Right lobe of liver (tissue), 4 donors: ENCODE results near the gene TOB1.

ENCODE experiments used
- CTCF ChIP-seq, 4 donors: fragments of 200-600 bp in 3 of 4; fragments of 450-650 bp in 1 of 4; IDR thresholded peaks; one replicate each; pipeline versions ENCODE4 v1.5.1 to v1.8.0; 2016 to 2022; ENCODE audit warnings: antibody characterized with exemption in 4 of 4, mild to moderate bottlenecking in 2 of 4
- POLR2A ChIP-seq: fragments of 450-650 bp; IDR thresholded peaks from one replicate; pipeline ENCODE4 v1.6.1; 2017; ENCODE audit warnings: antibody characterized with exemption, mild to moderate bottlenecking
- donor health status: DM: no; HTN: no; CAD: no.
- donor health status: DM: no; HTN: no; CAD: no.
- donor health status: DM: no; HTN: yes; CAD: no.

GRCh38 chr17:50832267-50832863 is 33.8 kb downstream of the TOB1 start:
- TF ChIP-seq CTCF (IDR thresholded peaks at IDR 0.05) = no peak
- TF ChIP-seq POLR2A = no peak
